Measurements from ENCODE around the gene DAW1.

Gene DAW1

GRCh38 chr2:227903381-227903780, 31.9 kb downstream of the DAW1 start:
- no peak for TF ChIP-seq CTCF (IDR thresholded peaks at IDR 0.05; ENCODE audit: insufficient read depth, low read depth, low read length, missing control alignments)
- DNase-seq (ENCODE audit: low read depth) = no peak
- no peak overlapping the region for H3K4me3 ChIP-seq (ENCODE audit: low read length)

GRCh38 chr2:227906991-227907390, 35.6 kb downstream of the DAW1 start:
- H3K4me3 ChIP-seq (ENCODE audit: low read length) = no peak overlapping the region
- DNase-seq (ENCODE audit: low read depth) = no peak
- no peak for TF ChIP-seq CTCF (IDR thresholded peaks at IDR 0.05; ENCODE audit: insufficient read depth, low read depth, low read length, missing control alignments)

DNA sequence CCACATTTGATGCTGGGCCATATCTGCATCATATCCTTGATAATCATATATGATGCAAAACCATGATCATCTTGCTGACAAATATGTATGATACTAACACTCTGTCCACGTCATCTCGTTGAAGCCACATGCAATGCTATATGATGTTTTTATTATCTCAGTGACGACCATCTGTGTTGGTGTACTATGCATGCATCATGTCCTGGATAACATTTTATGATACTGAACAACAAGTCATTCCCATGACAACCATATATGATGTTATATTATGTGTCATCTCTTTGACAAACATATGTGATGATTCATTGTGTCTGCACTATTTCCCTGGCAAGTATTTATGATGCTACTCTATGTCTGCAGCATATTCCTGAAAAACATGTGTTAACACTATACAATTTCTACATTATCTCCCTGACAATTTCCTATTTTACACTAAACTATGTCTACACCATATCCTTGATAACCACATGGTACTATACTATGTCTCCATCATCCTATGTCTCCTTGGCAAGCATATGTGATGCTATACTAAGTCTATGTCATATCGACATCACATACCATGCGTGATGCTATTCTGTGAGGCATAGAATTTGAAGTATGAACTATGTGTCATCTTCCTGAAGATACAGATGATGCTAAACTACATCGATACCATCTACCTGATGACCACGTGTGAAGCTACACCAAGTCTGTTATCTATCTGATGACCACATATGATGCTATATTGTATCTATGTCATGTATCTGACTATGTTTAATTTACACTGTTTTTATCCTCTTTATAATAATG, 37.0 kb downstream of the DAW1 start:
- no peak overlapping the region for H3K4me3 ChIP-seq (ENCODE audit: low read length)
- TF ChIP-seq CTCF (IDR thresholded peaks at IDR 0.05; ENCODE audit: insufficient read depth, low read depth, low read length, missing control alignments) = no peak
- peak; percentile 69 for DNase-seq (ENCODE audit: low read depth)

- H3K4me3 ChIP-seq (ENCODE audit: low read length) = no peak overlapping the region
- TF ChIP-seq CTCF (IDR thresholded peaks at IDR 0.05; ENCODE audit: insufficient read depth, low read depth, low read length, missing control alignments) = no peak
Observed at GRCh38 chr2:227914362-227914761, 42.9 kb downstream of the DAW1 start.

DNA sequence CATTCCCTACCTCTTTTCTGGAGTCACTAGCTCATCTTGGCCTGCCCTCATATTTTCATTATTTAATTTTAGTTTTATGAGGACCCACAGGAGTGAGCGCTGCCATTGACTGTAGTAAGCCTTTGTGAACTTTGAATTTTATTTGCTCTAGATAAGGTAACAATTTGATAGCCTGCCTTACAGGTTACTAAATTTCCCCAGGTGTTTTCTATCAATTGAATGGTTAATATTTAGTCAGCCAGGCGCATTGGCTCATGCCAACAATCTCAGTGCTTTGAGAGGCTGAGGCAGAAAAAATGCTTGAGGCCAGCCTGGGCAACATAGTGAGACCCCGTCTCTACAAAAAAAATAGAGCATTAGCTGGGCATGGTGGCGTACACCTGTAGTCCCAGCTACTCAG, 50.2 kb downstream of the DAW1 start:
- no peak overlapping the region for H3K4me3 ChIP-seq (ENCODE audit: low read length)
- no peak for TF ChIP-seq CTCF (IDR thresholded peaks at IDR 0.05; ENCODE audit: insufficient read depth, low read depth, low read length, missing control alignments)
- DNase-seq (ENCODE audit: low read depth) = no peak

More at GRCh38 chr2:227914362-227914761, 42.9 kb downstream of the DAW1 start:
- no peak for DNase-seq (ENCODE audit: low read depth)

DNA sequence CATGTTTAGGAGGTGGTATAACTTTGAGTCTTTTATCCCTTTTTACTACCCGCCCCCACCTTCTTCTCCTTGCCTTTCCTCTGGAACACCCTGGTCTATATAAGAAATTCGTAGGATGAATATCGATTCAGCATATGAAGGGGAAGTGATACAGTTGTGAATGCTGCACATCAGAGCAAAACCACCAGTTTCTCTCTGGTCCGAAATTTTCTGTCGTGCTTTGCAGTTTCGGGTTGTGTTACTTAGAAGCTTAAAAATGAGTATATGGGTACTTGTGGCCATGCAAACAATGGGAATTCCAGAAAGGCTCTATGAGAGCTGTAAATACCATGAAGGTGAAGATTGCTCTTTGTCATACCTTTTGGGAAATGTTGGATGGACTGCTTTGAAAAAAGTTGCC, 60.6 kb downstream of the DAW1 start:
- no peak for DNase-seq (ENCODE audit: low read depth)
- H3K4me3 ChIP-seq (ENCODE audit: low read length) = no peak overlapping the region
- TF ChIP-seq CTCF (IDR thresholded peaks at IDR 0.05; ENCODE audit: insufficient read depth, low read depth, low read length, missing control alignments) = no peak

DNA sequence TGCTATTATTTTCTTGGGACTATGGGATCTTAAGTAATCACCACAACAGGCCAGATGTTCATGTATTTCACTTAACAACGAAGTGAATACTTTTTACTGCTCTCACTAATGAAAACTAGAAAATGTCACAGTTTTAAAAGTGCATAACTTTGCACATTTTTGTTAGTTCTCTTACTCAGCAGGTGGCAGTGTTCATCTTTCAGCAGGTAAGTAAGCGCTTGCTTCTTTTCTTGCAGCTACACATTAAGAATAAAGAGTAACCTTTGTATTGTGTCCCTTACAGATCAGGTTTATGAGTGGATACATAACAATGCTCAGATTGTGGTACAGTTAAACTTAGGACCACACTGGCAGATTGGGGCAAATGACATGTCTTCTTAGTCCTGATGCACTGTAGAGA, 61.0 kb downstream of the DAW1 start:
- no peak overlapping the region for H3K4me3 ChIP-seq (ENCODE audit: low read length)
- TF ChIP-seq CTCF (IDR thresholded peaks at IDR 0.05; ENCODE audit: insufficient read depth, low read depth, low read length, missing control alignments) = no peak
- DNase-seq (ENCODE audit: low read depth) = no peak

Measured in epithelial cell of esophagus (primary cell).